Measurements from ENCODE around the gene CCDC192. TPM values are rescaled to one million over a fixed set of nuclear protein-coding genes. Genes with fewer than 3 reads are reported as not detected.

CCDC192 gene
- total and polyA plus RNA-seq, 4 donors, result not detected

DNA sequence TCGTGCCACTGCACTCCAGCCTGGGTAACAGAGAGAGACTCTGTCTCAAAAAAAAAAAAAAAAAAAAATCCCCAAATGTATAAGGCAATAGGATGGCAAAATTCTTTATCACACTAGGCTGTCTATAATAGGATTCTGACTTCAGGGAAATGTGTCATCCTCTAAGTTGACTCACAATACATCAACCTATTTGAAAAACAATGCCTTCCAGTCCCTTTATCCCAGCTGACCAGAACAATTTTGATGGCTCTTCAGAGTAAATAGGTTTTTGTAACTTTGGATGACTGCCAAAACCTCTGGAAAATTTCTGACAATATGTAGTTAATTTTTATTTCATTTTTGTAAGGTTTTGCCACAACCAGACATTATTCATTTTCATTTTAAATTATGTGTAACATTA is 184.1 kb downstream of the CCDC192 start:
- 90 to 100% methylated on average over 1 of the region's 1 CpG for WGBS, 2 donors
- H3K4me3 ChIP-seq (ENCODE audit: low read length in 2 of 2), result no peak overlapping the region
- no peak for ATAC-seq (ENCODE audit: low FRiP score)
- no peaks in the 10 kb centered on the region for H3K27me3 ChIP-seq (ENCODE audit: control insufficient read depth in 1 of 2, insufficient read depth in 2 of 2, low read length in 1 of 2)
- intact Hi-C loops (cut with DNase I), result no loop called here
- H3K27ac ChIP-seq (ENCODE audit: low read depth in 1 of 2, low read length in 2 of 2), result no peak overlapping the region
- DNase-seq, result no peak
- no peaks in the 10 kb centered on the region for H3K36me3 ChIP-seq (ENCODE audit: control insufficient read depth in 1 of 2, insufficient read depth in 2 of 2, low read length in 1 of 2)
- no peaks in the 10 kb centered on the region for H3K9me3 ChIP-seq (ENCODE audit: control insufficient read depth, low read length)
- H3K4me1 ChIP-seq (ENCODE audit: control insufficient read depth in 1 of 2, insufficient read depth in 2 of 2, low read length in 2 of 2), result no peaks in the 10 kb centered on the region

DNA sequence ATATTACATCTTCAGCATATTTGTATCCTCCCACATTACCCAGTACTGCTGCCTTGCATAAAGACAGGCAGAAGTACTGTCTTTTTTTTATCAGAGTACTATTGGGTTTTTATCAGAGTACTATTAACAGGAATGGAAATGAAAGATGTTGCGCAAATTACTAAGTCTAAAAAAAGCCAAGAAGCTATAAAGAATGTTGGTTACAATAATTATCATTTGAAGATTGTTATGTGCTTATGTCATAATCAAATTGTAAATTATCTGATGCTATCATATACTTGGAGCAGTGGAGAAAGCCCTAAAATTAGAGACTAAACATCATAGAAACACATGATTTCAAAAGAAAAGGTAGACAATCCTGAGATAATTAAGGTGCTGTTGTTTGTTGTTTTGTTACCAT is 188.8 kb downstream of the CCDC192 start:
- Histone ChIP-seq H3K9me3 (ENCODE audit: control insufficient read depth, low read length) (no peaks in the 10 kb centered on the region), H3K27me3 (ENCODE audit: control insufficient read depth in 1 of 2, insufficient read depth in 2 of 2, low read length in 1 of 2) (no peaks in the 10 kb centered on the region), H3K36me3 (ENCODE audit: control insufficient read depth in 1 of 2, insufficient read depth in 2 of 2, low read length in 1 of 2) (no peaks in the 10 kb centered on the region), H3K27ac (ENCODE audit: low read depth in 1 of 2, low read length in 2 of 2) (no peak overlapping the region), H3K4me1 (ENCODE audit: control insufficient read depth in 1 of 2, insufficient read depth in 2 of 2, low read length in 2 of 2) (no peaks in the 10 kb centered on the region), H3K4me3 (ENCODE audit: low read length in 2 of 2) (no peak overlapping the region)
- WGBS, 2 donors, result 94 to 98% methylated on average over 1 of the region's 1 CpG
- intact Hi-C loops (cut with DNase I), result no loop called here
- no peak for DNase-seq
- no peak for ATAC-seq (ENCODE audit: low FRiP score)

DNA sequence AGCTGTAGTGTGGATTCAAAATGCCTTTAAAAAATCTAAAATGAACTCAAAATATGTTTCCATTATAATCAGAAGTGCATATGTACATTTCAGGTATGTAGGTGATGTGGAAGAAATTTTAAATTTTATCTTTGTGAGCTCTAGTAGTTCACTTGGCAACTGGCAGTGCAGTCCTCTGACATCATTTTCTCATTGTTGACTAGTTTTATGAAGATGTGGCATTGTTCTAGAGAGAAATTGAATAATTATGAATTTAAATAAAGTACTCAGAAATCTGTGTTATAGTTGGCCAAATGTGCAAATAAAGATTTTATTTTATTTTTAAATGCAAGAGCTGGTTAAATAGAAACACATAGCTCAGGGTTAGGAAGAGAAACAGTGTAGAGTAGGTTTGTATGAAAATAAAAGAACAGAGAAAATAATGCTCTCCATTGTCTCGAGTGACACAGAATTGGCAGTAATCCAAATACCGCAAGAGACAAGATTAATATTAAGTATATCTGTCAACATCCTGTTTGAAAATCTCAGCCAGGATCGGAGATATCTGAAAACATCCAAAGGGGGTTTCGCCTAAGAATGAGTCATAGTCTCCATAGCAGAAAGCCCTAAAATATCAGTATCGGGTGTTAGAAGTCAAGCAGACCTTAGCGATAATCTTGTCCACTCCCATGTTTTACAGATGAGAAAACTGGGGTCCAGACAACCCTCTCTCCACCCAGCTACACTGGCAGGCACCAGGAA is 189.4 kb downstream of the CCDC192 start:
- WGBS, 2 donors, result 14 to 27% methylated on average over 6 of the region's 6 CpGs
- no peaks in the 10 kb centered on the region for H3K27me3 ChIP-seq (ENCODE audit: control insufficient read depth in 1 of 2, insufficient read depth in 2 of 2, low read length in 1 of 2)
- H3K9me3 ChIP-seq (ENCODE audit: control insufficient read depth, low read length), result no peaks in the 10 kb centered on the region
- H3K4me3 ChIP-seq (ENCODE audit: low read length in 2 of 2), result no peak overlapping the region
- H3K36me3 ChIP-seq (ENCODE audit: control insufficient read depth in 1 of 2, insufficient read depth in 2 of 2, low read length in 1 of 2), result no peaks in the 10 kb centered on the region
- no peak overlapping the region for H3K27ac ChIP-seq (ENCODE audit: low read depth in 1 of 2, low read length in 2 of 2)
- intact Hi-C loops (cut with DNase I), result no loop called here
- no peak for ATAC-seq (ENCODE audit: low FRiP score)
- no peaks in the 10 kb centered on the region for H3K4me1 ChIP-seq (ENCODE audit: control insufficient read depth in 1 of 2, insufficient read depth in 2 of 2, low read length in 2 of 2)
- DNase-seq, result no peak

DNA sequence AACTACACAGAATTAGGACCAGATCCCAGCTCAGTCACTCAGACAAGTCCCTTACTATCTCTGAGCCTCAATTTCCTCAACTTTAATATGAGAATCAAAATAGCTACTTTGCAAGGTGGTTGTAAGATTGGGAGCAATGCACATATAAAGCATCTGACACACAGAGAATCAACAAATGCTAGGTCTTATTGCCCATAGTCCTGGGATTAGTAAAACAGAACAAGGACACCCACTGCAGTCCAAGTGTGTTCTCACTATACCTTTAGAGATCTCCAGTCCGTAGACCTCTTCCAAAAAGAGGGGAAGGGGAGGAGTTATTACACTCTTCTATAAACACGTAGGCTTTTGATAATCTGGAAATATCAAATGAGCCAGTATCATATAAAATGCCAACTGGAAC is 190.0 kb downstream of the CCDC192 start:
- Histone ChIP-seq H3K4me1 (ENCODE audit: control insufficient read depth in 1 of 2, insufficient read depth in 2 of 2, low read length in 2 of 2) (no peaks in the 10 kb centered on the region), H3K27ac (ENCODE audit: low read depth in 1 of 2, low read length in 2 of 2) (no peak overlapping the region), H3K27me3 (ENCODE audit: control insufficient read depth in 1 of 2, insufficient read depth in 2 of 2, low read length in 1 of 2) (no peaks in the 10 kb centered on the region), H3K9me3 (ENCODE audit: control insufficient read depth, low read length) (no peaks in the 10 kb centered on the region), H3K36me3 (ENCODE audit: control insufficient read depth in 1 of 2, insufficient read depth in 2 of 2, low read length in 1 of 2) (no peaks in the 10 kb centered on the region), H3K4me3 (ENCODE audit: low read length in 2 of 2) (no peak overlapping the region)
- ATAC-seq (ENCODE audit: low FRiP score) (no peak), DNase-seq (no peak)
- intact Hi-C loops (cut with DNase I), result no loop called here
- WGBS, 2 donors, result 68 to 69% methylated on average over 2 of the region's 2 CpGs

DNA sequence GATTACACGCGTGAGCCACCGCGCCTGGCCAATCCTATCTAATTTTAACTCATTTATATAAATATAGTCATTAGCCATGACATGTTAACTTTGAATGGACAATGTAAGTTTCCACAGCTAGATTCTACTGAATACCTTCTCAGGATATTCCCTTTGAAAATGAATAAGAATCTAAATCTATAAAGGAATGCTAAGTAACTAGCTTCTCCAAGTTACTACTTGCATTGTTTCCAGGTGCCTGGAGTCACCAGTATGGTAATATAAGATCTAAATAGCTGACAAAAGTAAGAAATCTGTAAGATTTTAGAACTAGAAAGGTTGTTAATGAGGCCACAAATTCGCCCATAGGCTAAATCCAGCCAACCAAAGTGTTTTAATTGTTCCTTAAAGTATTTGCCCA is 191.3 kb downstream of the CCDC192 start:
- H3K36me3 ChIP-seq (ENCODE audit: control insufficient read depth in 1 of 2, insufficient read depth in 2 of 2, low read length in 1 of 2), result no peaks in the 10 kb centered on the region
- intact Hi-C loops (cut with DNase I), result no loop called here

DNA sequence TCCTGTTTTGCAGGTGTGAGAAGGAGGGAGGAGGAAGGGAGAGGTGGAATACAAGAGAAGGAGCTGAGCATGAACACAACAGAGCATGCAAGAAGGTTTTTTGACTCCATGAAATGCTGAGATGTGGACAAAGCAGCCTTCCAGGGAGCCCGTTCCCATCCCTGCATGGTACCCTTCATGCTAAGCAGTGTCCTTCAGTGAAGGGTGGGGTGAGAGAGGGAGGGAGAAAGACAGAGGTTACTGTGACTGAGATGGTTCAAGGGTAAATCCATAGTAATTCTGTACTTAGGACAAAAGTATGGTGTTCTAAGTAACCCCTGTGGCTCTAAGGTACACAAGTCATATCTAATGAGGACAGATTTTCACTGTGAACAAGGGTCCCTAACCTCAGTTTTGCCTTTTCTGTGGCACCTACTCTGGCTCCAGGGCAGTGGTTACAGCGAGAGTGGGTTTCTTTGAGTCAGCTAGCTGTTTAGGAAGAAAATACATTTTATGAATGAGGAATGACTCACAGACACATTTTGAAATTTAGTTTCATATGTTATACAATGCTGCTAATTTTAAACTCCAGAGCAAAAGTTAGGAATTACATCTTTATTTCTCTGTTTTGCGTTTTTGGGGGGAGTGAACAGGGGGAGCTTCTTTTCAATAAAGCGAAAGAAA is 195.5 kb downstream of the CCDC192 start:
- Histone ChIP-seq H3K4me1 (ENCODE audit: control insufficient read depth in 1 of 2, insufficient read depth in 2 of 2, low read length in 2 of 2) (no peaks in the 10 kb centered on the region), H3K4me3 (ENCODE audit: low read length in 2 of 2) (no peak overlapping the region), H3K36me3 (ENCODE audit: control insufficient read depth in 1 of 2, insufficient read depth in 2 of 2, low read length in 1 of 2) (no peaks in the 10 kb centered on the region), H3K27ac (ENCODE audit: low read depth in 1 of 2, low read length in 2 of 2) (no peak overlapping the region), H3K27me3 (ENCODE audit: control insufficient read depth in 1 of 2, insufficient read depth in 2 of 2, low read length in 1 of 2) (no peaks in the 10 kb centered on the region), H3K9me3 (ENCODE audit: control insufficient read depth, low read length) (no peaks in the 10 kb centered on the region)
- intact Hi-C loops (cut with DNase I), result no loop called here
- 81 to 86% methylated on average over 4 of the region's 4 CpGs for WGBS, 2 donors
- DNase-seq (no peak), ATAC-seq (ENCODE audit: low FRiP score) (no peak)

More for the DNA sequence above, 191.3 kb downstream of the CCDC192 start:
- Histone ChIP-seq H3K9me3 (ENCODE audit: control insufficient read depth, low read length) (no peaks in the 10 kb centered on the region), H3K27ac (ENCODE audit: low read depth in 1 of 2, low read length in 2 of 2) (no peak overlapping the region), H3K27me3 (ENCODE audit: control insufficient read depth in 1 of 2, insufficient read depth in 2 of 2, low read length in 1 of 2) (no peaks in the 10 kb centered on the region), H3K4me1 (ENCODE audit: control insufficient read depth in 1 of 2, insufficient read depth in 2 of 2, low read length in 2 of 2) (no peaks in the 10 kb centered on the region), H3K4me3 (ENCODE audit: low read length in 2 of 2) (no peak overlapping the region)
- DNase-seq, result no peak
- no peak for ATAC-seq (ENCODE audit: low FRiP score)
- WGBS, 2 donors, result 93 to 94% methylated on average over 5 of the region's 5 CpGs

DNA sequence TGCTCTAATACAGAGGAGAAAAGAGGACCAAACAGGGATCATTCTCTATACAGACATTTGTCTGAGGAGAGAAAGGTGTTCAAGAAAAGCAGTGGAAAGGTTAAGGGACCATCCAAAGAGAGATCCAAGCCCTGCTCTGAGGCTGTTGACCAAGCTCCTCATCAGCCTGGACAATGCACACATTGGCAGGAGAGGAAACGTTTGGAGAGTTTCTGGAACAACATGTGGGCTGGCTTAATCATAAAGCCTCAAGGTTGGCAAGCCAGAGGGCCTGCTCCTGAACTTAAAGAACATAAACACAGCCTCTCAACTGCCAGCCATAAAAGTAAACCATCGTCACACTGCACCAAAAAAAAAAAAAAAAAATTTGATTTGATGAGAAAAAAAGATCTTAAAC is 196.0 kb downstream of the CCDC192 start:
- 38 to 46% methylated on average over 2 of the region's 2 CpGs for WGBS, 2 donors
- no peaks in the 10 kb centered on the region for H3K9me3 ChIP-seq (ENCODE audit: control insufficient read depth, low read length)
- no peaks in the 10 kb centered on the region for H3K36me3 ChIP-seq (ENCODE audit: control insufficient read depth in 1 of 2, insufficient read depth in 2 of 2, low read length in 1 of 2)
- DNase-seq (no peak), ATAC-seq (ENCODE audit: low FRiP score) (no peak)
- H3K4me1 ChIP-seq (ENCODE audit: control insufficient read depth in 1 of 2, insufficient read depth in 2 of 2, low read length in 2 of 2), result no peaks in the 10 kb centered on the region
- no peak overlapping the region for H3K27ac ChIP-seq (ENCODE audit: low read depth in 1 of 2, low read length in 2 of 2)
- no peak overlapping the region for H3K4me3 ChIP-seq (ENCODE audit: low read length in 2 of 2)
- no peaks in the 10 kb centered on the region for H3K27me3 ChIP-seq (ENCODE audit: control insufficient read depth in 1 of 2, insufficient read depth in 2 of 2, low read length in 1 of 2)
- intact Hi-C loops (cut with DNase I), result no loop called here

DNA sequence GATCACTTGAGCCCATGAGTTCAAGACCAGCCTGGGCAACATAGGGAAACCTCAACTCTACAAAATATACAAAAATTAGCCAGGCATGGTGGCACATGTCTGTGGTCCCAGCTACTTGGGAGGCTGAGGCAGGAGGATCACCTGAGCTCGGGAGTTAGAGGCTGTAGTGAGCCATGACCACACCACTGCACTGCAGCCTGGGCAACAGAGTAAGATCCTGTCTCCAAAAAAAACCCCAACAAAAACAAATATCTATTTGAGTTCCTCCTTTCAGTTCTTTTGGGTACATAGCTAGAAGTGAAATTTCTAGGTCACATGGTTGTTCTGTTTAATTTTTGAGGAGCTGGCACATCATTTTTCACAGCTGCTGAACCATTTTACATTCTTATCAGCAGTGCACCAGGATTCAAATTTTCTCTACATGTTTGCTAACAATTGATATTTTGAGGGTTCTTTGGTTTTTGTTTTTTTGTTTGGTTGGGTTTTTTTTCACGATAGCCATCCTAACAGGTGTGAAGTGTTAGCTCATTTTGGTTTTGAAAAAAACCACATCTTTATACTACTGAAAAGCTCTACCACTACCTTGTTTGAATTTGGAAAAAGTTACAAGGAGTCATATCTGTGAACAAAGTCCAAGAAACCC is 203.5 kb downstream of the CCDC192 start:
- 91 to 92% methylated on average over 2 of the region's 2 CpGs for WGBS, 2 donors
- intact Hi-C loops (cut with DNase I), result no loop called here
- ATAC-seq (ENCODE audit: low FRiP score), result no peak
- H3K4me1 ChIP-seq (ENCODE audit: control insufficient read depth in 1 of 2, insufficient read depth in 2 of 2, low read length in 2 of 2), result no peaks in the 10 kb centered on the region
- H3K9me3 ChIP-seq (ENCODE audit: control insufficient read depth, low read length), result no peaks in the 10 kb centered on the region
- H3K27me3 ChIP-seq (ENCODE audit: control insufficient read depth in 1 of 2, insufficient read depth in 2 of 2, low read length in 1 of 2), result no peaks in the 10 kb centered on the region
- no peak overlapping the region for H3K27ac ChIP-seq (ENCODE audit: low read depth in 1 of 2, low read length in 2 of 2)
- DNase-seq, result no peak
- no peak overlapping the region for H3K4me3 ChIP-seq (ENCODE audit: low read length in 2 of 2)
- no peaks in the 10 kb centered on the region for H3K36me3 ChIP-seq (ENCODE audit: control insufficient read depth in 1 of 2, insufficient read depth in 2 of 2, low read length in 1 of 2)

DNA sequence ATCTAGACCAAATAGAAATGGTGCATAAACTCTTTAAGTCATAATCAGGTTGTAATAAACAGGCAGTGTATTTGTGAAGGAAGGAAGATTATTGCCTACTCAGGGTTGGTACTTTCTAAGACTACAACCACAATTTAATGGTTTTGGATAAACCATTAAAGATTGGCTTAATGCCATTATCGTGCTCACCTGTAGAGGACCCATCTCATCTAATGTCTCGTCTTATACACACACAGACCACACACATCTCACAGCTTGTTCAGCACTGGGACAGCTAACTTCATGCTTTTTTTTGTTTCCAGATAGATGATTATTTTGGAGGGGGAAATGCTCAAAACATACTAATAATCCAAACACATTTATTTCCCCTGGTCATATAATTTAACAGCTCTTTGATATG is 204.7 kb downstream of the CCDC192 start:
- 77 to 85% methylated on average over 2 of the region's 2 CpGs for WGBS, 2 donors
- H3K27ac ChIP-seq (ENCODE audit: low read depth in 1 of 2, low read length in 2 of 2), result no peak overlapping the region
- intact Hi-C loops (cut with DNase I), result no loop called here
- DNase-seq (no peak), ATAC-seq (ENCODE audit: low FRiP score) (no peak)
- no peaks in the 10 kb centered on the region for H3K27me3 ChIP-seq (ENCODE audit: control insufficient read depth in 1 of 2, insufficient read depth in 2 of 2, low read length in 1 of 2)
- H3K36me3 ChIP-seq (ENCODE audit: control insufficient read depth in 1 of 2, insufficient read depth in 2 of 2, low read length in 1 of 2), result no peaks in the 10 kb centered on the region
- H3K4me1 ChIP-seq (ENCODE audit: control insufficient read depth in 1 of 2, insufficient read depth in 2 of 2, low read length in 2 of 2), result no peaks in the 10 kb centered on the region
- no peaks in the 10 kb centered on the region for H3K9me3 ChIP-seq (ENCODE audit: control insufficient read depth, low read length)
- no peak overlapping the region for H3K4me3 ChIP-seq (ENCODE audit: low read length in 2 of 2)
